SKM-1 (cell line): ENCODE results near the gene EVC2.
A peak's percentile ranks its signal among the peaks of the same experiment; 100 is the strongest.

Experiments
- DNase-seq: peaks from one replicate; lab custom pipeline; 2025; ENCODE audit not compliant: unreplicated experiment; lab: John Stamatoyannopoulos, UW

Gene EVC2

GRCh38 chr4:5742968-5743367 lies 34.6 kb upstream of the EVC2 start:
- no peak for DNase-seq

GRCh38 chr4:5742388-5742787 lies 34.0 kb upstream of the EVC2 start:
- no peak for DNase-seq

GRCh38 chr4:5738061-5738460 lies 29.7 kb upstream of the EVC2 start:
- no peak for DNase-seq

GRCh38 chr4:5735463-5735862 lies 27.1 kb upstream of the EVC2 start:
- DNase-seq = no peak

DNA sequence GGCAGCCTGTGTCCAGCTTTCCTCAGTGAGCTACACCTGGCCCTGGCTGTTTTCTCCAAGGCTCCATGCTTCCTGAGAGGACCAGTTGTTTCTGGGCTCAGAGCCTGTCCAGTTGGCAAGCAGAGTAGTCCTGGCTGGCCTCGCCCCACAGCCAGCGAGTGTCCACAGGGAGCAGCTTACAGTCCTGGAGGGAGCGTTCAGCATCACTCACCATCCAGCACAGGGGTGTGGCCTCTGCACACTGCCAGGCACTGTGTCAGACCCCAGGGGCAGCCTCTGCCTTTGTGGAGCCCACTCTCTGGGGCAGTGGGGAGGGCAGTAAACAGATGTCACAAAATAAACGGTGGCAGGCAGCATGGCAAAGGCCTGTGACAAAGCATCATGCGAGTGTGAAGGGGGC lies 26.5 kb upstream of the EVC2 start:
- no peak for DNase-seq

DNA sequence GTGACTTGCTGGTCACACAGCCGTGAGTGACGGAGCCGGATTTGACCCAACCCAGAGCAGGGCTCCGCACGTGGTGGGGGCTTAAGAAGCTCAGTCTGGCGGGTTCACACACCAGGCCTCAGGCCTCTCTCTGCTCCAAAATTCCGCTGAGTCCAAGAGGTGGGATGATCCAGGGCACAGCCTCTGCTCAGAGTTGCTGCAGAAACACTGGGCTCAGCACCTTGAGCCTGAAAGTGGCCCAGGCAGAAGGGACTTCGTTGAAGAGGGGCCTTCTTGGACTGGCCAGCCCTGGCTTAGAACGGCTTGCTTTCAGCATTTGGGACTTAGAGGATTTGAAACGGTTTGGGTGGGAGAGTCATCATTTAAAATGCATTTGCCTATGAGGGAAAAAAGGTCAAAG lies 23.8 kb upstream of the EVC2 start:
- no peak for DNase-seq

- no peak for DNase-seq
Observed at GRCh38 chr4:5730993-5731990, 22.9 kb upstream of the EVC2 start.

- no peak for DNase-seq
Observed at GRCh38 chr4:5730436-5730835, 22.1 kb upstream of the EVC2 start.

DNA sequence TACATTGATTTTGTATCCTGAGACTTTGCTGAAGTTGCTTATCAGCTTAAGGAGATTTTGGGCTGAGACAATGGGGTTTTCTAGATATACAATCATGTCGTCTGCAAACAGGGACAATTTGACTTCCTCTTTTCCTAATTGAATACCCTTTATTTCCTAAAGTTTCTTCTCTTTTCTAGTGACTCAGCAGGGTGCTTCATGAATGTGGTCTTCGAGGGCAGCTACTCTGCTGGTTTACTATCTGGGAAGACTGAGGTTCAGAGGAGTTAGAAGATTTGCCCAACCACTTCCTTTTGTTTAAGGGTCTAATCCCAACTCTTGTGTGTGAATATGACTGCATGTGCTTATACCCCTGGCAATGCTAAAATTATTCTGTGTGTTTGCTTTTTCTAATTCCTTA lies 20.1 kb upstream of the EVC2 start:
- DNase-seq = peak; percentile 43

GRCh38 chr4:5724377-5724776 lies 16.0 kb upstream of the EVC2 start:
- DNase-seq = no peak

GRCh38 chr4:5722328-5722727 lies 14.0 kb upstream of the EVC2 start:
- DNase-seq = no peak

- DNase-seq = no peak
Observed at GRCh38 chr4:5721923-5722322, 13.6 kb upstream of the EVC2 start.

DNA sequence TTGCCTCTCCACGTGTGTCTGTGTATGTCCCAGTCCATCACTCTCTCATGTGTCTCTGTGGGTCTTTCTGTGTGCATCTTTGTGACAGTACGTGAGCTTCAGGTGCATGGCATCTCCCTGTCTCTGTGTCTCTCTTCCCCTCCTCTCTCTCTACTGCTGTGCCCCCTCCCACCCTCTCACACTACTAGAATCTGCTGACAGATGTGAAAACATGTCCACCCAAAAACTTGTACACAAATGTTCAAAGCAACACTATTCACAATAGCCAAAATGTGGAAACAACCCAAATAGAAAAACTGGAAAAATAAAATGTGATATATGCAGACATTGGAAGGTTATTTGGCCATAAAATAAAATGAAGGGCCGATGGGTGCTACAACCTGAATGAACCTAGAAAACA lies 12.6 kb upstream of the EVC2 start:
- no peak for DNase-seq

DNA sequence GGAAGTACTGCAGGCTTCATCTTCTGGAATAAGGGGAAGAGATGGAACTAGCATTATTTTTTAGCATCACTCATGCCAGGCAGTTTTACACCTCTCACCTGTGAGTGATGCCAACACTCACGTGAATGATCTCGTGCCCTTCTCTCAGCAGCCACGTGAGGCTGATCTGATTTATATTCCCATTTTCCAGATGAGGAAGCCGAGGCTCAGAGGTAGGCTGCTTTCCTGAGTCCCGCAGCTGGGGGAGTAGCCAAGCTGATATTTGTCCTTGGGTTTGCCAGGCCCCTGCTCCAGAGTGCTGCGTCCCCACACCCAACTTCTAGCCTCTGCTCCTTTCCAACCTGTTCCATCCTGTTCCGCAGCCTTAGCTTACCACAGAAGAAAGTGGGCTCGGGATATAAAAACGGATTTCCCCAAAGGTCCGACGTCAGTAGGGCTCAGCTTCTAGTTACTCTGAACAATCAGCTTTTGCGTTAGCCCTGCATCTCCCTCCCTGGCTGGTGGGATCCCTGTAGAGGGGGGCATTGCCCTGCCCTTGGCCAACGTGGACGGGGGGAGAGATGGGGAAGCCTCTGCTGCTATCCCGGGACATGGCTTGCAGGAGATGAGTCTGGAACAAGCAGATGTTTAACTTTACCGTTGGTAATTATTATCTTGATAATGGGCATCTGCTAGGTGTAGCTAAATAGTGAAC lies 11.9 kb upstream of the EVC2 start:
- no peak for DNase-seq

GRCh38 chr4:5719350-5720055 lies 11.1 kb upstream of the EVC2 start:
- no peak for DNase-seq

GRCh38 chr4:5718411-5718810 lies 10.1 kb upstream of the EVC2 start:
- no peak for DNase-seq

- no peak for DNase-seq
Observed at GRCh38 chr4:5717449-5718158, 9.2 kb upstream of the EVC2 start.

DNA sequence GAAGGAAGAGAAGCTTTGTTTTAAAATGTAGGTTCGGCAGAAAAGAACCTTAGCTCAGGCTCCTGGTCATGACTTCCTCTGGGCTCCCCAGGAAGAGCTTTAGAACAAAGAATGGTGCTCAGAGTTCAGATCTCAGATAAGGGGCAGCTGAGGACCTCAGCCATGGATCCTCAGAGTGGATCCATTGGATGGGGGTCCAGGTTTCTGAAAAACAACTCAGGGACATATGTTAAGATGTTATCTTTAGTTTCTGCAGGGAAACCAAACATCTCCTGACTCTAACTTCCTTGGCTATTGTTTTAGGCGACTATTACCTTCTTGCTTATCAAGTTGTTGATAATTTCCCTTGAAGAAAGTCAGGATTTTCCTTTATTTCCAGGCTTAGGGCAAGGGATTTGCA lies 8.0 kb upstream of the EVC2 start:
- DNase-seq = no peak

DNA sequence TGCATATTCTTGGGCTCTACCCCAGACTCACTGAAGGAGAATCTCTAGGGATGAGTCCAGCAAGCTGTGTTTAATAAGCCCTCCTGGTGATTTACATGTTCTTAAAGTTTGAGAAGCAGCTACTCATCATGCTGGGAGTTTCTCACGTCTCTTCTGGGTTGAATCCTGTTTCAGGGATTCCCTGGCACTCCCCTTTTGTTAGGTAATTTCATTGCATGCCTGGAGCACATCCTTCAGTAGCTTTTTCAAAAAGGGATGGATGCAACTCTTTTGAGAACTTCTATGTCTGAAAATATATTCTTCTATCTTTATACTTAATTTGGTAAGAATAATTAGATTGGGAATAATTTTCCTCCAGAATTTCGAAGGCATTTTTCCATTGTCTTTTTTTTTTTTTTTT lies 7.0 kb upstream of the EVC2 start:
- no peak for DNase-seq

DNA sequence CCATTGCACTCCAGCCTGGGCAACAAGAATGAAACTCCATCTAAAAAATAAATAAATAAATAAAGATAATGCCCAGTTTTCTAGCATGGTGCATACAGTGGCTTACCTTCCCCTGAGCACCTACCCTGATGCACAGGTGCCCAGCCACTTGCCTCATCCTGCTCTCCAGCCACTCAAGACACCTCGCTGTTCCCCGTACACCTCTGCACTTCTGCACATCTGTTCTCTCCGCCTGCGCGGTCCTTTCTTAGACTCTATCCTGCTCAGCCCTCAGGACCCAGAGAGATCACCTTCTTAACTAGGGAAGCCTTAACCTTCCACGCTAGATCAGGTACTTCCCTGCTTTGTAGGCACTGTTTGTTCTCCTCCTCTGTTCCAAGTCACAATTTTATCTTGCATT lies 5.5 kb upstream of the EVC2 start:
- DNase-seq = no peak

- no peak for DNase-seq
Observed at GRCh38 chr4:5712931-5713330, 4.6 kb upstream of the EVC2 start.
